Hematopoietic multipotent progenitor cell treated with erythropoietin and hydrocortisone succinate and interleukin-3 and kit ligand, for 4 days (in vitro differentiated cells): Measurements from ENCODE around the gene MLXIP.
A peak's percentile ranks its signal among the peaks of the same experiment; 100 is the strongest.

Experiments
- DNase-seq: peaks from one replicate; pipeline ENCODE4 v3.0.0-alpha.2; 2015

MLXIP gene

DNA sequence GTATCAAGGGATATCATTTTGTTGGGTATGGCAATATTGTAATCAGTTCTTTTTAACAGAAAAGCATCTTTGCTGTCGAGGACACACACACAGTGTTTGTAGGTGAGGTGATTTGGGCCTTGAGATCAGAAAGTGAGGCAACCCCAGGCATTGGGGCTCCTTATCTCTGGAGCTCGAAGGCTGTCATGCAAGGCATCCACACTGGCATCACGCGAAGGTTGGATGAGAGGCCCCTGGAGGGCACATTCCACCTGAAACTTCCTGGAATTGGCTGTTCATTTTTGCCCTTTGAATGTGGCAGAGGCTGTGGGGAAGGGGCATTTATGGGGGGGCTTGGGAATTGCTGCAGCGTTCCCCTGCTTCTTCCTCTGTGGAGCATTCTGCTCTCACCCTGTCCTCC lies 49.9 kb downstream of the MLXIP start:
- DNase-seq, result no peak

DNA sequence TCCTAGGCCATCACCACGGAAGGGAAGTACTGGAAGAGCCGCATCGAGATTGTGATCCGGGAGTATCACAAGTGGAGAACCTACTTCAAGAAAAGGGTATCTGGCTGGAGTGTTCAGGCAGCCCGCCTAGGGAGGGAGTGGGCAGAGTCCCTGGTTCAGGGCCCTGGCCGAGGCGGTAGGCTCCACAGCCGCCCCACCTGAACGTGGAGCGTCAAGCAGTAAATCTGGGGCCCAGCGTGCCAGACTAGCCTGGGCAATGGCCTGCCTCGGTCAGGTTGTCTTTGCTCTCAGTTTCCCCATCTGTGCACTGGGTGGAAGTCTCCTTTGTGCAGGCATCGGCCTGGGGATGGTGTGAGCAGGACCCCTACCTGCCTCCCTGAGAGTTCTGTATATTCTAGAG lies 50.6 kb downstream of the MLXIP start:
- no peak for DNase-seq

GRCh38 chr12:122130150-122130549 lies 51.6 kb downstream of the MLXIP start:
- DNase-seq, result no peak

- no peak for DNase-seq
Measured at GRCh38 chr12:122133192-122133950, 54.8 kb downstream of the MLXIP start.

GRCh38 chr12:122135437-122136031 lies 57.0 kb downstream of the MLXIP start:
- no peak for DNase-seq

GRCh38 chr12:122137229-122137628 lies 58.7 kb downstream of the MLXIP start:
- peak; percentile 37 for DNase-seq

- DNase-seq, result no peak
Measured at GRCh38 chr12:122137681-122138080, 59.1 kb downstream of the MLXIP start.

DNA sequence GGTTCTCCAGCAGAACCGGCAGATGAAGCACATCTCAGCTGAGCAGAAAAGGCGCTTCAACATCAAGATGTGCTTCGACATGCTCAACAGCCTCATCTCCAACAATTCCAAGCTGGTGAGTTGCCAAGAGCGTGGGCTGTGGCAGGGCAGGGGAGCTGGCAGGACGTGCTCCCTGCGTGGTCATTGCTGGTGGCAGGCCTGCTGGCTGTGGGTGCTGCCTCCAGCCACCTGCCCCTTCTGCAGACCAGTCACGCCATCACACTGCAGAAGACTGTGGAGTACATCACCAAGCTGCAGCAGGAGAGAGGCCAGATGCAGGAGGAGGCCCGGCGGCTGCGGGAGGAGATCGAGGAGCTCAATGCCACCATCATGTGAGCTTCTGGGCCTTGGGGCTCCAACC lies 59.6 kb downstream of the MLXIP start:
- no peak for DNase-seq

DNA sequence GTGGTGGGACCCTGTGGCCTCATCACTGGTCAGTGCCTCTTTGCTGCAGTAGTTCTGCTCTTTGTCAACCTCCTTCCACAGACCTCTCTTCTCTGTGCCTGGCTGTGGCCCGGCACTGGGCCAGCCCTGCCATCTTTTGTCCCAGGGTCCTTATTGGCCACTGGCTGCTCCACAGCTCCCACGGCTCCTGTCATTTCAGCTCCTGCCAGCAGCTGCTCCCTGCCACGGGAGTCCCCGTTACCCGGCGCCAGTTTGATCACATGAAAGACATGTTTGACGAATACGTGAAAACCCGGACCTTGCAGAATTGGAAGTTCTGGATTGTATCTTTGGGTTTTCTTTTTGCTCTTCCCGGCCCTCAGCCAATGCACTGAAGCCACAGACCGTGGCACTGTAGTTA lies 60.1 kb downstream of the MLXIP start:
- no peak for DNase-seq

DNA sequence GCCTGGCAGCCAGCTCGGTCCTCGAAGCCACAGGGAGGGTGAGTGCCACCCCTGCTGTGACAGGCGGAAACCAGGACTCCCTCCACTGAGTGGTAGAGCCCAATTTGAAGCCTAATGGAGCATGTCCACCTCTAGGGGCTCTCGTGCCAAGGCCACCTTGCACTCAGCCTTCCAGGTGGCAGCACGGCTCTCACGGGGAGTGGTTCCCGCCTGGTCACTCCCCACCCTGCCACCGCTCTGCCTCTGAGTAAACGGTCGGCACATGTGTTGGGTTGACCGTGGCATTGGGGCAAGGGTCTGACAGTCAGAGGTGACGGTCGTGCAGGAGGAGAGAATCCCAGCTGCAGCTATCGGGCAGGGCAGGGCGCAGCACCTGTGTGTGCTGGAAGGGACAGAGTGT lies 60.7 kb downstream of the MLXIP start:
- no peak for DNase-seq

DNA sequence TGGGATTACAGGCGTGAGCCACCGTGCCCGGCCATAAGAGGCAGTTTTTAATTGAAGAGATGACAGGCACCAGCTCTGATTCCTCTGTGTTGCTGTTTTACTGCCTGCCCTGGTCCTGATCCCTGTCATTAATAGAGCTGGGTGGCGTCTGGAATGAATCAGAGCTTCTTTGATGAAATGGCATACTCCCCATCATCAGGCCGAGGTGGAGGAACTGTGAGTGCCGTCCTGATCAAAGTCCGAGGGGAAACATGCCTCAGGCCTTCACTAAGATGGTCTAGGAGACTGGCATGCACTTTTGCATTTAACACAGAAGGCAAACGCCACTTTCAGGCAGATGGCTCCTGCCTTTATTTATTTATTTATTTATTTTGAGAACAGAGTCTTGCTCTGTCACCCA lies 61.4 kb downstream of the MLXIP start:
- no peak for DNase-seq

DNA sequence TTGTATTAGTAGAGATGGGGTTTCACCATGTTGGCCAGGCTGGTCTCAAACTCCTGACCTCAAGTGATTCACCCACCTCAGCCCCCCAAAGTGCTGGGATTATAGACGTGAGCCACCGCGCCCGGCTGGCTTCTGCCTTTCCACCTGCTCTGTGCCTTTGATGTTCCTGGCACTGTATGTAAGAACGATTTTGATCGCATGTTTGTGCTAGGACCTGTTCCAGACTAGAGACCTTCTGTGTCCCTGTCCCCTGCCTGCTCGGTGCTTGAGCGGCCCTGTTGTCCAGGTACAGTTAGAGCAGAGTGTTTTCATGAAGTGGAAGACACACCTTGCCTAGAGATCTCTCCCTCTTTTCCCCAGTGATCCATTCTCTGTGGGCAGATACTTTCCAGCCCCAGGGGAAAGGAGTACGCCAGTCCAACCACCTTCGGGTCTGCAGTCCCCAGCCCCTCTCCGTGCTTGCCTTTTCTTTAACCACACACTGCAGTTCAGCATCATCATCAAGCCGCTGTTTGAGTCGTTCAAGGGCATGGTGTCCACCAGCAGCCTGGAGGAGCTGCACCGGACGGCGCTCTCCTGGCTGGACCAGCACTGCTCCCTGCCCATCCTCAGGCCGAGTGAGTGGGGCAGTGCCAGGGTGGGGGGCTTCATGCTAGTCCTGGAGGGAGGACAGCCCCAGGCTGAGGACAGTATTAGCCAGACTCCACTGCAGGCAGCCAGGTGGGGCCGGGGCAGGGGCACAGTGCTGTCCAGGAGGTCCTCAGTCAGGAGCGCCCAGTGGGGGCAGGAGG lies 62.1 kb downstream of the MLXIP start:
- no peak for DNase-seq

DNA sequence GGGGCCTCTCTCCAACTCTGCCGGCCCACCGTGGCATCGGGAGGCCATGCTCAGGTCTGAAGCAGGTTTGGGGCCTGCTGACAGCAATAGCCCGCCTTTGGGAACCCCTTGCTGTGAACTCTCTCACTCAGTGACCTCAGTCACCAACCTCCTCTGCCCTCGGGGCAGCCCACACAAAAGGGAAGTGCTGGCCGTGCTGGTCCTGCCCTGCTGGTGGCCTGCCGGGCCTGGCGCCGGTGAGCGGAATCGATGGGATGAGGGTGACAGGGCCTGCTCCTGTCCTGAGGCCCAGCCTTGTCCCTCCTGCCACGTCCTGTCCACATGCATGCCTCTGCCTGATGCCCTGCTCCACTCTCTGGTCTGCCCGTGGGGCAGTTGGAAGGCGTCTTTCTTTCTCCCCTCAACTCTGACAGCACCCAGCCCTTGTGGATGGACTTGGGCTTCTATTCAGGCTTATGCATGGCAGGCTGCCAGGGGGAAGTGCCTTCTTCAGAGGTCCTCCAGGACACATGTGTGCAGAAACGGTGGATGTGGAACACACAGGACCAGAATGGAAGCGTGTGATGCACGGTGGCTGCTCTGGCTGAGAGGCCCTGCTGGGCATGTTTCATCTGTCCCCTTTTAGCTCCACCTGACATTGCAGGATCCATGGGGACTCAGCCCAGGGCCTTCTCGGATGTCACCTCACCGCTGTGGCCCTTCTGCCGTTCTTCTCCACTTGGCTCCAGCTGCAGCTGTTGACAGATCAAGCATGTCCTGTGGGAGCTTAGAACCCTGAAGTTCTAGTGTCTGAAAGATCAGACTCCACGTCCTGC lies 63.6 kb downstream of the MLXIP start:
- DNase-seq, result no peak

- no peak for DNase-seq
Measured at GRCh38 chr12:122142857-122143256, 64.3 kb downstream of the MLXIP start.

DNA sequence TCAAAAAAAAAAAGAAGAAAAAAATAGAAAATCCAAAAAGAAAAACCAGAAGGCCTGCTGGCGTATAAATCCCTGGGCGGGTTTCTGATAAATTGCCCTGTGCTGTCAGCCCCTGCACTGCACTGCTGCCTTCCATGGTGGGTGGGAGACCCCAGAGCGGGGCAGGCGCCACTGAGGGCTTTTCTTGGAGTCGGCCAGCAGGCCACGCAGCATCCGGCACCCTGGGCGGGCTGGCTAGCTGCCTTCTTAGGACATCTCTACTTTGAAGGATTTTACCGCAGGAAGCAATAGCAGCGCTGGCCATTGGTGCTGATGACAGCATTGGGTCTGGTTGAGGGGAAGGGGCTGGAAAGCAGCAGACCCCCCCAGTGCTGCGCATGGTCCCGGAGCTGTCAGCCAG lies 66.3 kb downstream of the MLXIP start:
- no peak for DNase-seq

DNA sequence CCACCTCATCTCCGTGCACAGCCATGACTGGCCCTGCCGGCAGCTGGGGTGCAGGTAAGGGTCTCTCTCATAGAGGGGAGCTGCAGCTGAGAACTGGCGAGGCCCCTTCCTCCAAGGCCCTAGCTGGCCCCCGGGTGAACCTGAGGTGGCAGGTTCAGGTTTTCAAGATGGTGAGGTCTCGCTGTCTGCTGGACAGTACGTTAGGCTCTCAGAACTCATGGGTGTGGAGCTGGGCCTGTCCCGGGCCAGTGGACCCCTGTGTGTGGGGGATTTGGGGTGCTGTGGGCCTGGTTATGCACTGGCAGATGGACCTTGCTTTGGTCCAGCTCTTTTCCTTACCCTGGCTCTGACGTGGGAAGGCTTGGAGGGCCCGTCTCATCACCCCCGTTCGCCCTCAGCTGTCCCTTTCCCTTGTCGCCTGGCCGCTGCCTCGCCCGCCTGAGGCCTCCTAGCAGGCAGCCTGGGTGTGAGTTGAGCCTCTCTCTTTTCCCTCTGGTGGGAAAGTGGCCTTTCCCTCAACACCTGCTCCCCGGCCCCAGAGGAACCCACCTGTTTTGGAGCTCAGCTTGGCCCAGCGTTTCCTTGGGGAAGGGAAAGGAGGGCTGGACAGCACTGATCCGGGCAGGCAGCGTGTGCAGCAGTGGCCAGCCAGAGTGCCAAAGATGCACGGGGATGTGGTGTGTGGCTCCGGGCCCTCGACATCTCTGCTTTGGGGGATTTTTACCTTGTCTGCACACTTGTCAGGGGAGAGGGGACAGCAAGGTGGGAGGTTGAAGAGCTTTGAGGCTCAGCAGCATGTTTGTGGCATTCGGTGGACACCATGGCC lies 67.2 kb downstream of the MLXIP start:
- no peak for DNase-seq

GRCh38 chr12:122147514-122148290 lies 69.1 kb downstream of the MLXIP start:
- DNase-seq, result no peak

- DNase-seq, result no peak
Measured at GRCh38 chr12:122148657-122149056, 70.1 kb downstream of the MLXIP start.

DNA sequence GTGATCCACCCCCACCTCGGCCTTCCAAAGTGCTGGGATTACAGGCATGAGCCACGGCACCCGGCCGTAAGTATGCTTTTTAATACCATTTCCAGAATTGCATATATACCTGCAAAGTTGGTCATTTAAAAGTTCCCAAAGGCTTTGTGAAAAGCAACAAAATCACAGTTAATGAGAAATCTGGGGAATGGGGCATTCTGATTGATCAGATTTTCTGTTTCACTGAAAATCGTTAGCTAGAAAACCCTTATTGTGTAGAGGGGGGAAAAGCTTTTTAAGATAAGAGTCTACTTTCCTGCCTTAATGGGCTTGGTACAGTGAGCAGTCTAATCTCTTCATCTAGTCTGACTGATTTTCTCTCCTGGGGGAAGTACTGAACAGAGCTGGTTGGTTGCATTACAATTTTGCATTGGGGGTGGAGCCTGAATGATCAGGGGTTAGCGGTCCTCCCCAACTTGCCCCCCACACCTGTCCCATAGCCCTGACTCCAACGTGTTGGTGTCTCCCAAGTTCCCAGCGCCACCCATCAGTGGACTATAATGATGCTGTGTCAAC lies 71.6 kb downstream of the MLXIP start:
- DNase-seq, result no peak

DNA sequence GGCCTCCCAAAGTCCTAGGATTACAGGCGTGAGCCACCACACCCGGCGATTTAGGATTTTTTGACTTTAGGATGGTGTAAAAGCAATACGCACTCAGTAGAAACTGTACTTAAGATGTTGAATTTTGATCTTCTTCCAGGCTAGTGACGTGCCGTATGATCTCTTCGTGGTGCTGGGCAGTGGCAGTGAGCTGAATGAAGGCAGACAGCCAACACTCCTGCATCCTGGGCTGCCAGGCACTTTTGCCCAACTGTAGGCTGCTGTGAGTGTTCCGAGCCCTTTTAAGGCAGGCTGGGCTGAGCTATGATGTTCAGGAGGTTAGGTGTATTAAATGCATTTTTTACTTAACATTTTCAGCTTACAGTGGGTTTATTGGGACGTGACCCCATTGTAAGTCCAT lies 74.2 kb downstream of the MLXIP start:
- DNase-seq, result no peak

GRCh38 chr12:122155705-122156104 lies 77.1 kb downstream of the MLXIP start:
- peak; percentile 94 for DNase-seq
